DND-41 (cell line): ENCODE results near the gene DOCK3.

Experiments
- EZH2 ChIP-seq: IDR thresholded peaks from 3 replicates; pipeline ENCODE4 v1.6.1; 2012; ENCODE audit warnings: borderline replicate concordance, low read depth, mild to moderate bottlenecking, moderate library complexity, low read length, inconsistent platforms; ENCODE audit not compliant: severe bottlenecking
- TF ChIP-seq, protein P1 (sequence below): IDR thresholded peaks from 2 replicates; pipeline ENCODE4 v1.5.1; 2012; ENCODE audit warnings: borderline replicate concordance, low read length, moderate library complexity, mild to moderate bottlenecking; ENCODE audit not compliant: poor library complexity, severe bottlenecking; ENCODE audit errors: extremely low read depth

DNA sequence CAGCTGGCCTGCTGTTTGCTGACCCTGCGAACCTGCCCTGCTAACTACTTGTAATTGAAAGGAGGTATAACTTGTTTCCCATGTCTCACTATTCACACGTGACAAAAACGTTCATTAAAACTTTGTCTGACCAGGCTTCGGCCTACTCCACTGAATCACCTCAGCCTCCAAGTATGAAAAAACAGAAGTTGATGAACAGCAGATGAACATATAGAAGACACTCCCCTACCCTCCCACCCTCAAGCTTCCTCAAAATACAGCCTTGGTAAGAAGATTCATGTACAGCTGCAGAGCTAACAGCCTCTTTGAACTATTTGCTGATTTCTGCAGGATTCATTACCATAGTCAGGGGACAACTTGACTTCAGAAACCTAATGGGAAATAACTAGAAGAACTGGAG is 727.0 kb downstream of the DOCK3 start:
- TF ChIP-seq, protein P1, sequence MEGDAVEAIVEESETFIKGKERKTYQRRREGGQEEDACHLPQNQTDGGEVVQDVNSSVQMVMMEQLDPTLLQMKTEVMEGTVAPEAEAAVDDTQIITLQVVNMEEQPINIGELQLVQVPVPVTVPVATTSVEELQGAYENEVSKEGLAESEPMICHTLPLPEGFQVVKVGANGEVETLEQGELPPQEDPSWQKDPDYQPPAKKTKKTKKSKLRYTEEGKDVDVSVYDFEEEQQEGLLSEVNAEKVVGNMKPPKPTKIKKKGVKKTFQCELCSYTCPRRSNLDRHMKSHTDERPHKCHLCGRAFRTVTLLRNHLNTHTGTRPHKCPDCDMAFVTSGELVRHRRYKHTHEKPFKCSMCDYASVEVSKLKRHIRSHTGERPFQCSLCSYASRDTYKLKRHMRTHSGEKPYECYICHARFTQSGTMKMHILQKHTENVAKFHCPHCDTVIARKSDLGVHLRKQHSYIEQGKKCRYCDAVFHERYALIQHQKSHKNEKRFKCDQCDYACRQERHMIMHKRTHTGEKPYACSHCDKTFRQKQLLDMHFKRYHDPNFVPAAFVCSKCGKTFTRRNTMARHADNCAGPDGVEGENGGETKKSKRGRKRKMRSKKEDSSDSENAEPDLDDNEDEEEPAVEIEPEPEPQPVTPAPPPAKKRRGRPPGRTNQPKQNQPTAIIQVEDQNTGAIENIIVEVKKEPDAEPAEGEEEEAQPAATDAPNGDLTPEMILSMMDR, result no peak
- no peak for TF ChIP-seq EZH2
